ENCODE measurements around the gene CFAP410.

CFAP410 gene

DNA sequence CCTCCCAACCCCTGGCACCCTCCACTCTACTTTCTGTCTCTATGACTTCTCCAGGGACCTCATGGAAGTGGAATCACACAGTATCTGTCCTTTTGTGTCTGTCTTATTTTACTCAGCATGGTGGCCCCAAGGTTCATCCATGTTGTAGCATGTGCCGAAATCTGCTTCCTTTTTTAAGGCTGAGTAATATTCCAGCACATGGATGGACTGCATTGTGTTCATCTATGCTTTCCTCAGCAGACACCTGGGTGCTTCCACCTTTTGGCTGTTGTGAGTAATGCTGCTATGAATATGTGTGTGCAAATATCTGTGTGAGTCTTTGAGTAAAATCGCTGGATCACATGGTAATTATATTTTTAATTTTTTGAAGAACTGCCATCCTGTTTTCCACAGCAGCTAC, 40.9 kb downstream of the CFAP410 start:
- no peak for DNase-seq (ENCODE audit: low spot score)

DNA sequence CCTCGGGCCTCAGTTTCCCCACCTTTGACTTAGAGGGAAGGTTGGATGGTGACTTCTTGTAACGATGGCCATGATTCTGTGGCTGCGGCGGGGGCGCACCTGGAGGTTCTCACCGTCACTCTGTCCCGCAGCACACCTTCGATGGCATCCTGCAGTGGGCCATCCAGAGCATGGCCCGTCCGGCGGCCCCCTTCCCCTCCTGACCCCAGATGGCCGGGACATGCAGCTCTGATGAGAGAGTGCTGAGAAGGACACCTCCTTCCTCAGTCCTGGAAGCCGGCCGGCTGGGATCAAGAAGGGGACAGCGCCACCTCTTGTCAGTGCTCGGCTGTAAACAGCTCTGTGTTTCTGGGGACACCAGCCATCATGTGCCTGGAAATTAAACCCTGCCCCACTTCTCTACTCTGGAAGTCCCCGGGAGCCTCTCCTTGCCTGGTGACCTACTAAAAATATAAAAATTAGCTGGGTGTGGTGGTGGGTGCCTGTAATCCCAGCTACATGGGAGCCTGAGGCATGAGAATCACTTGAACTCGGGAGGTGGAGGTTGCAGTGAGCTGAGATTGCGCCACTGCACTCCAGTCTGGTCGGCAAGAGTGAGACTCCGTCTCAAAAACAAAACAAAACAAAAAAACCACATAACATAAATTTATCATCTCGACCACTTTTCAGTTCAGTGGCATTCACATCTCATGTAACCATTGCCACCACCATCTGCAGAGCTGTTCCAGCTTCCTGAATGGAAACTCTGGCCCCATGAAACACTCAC, 41.5 kb downstream of the CFAP410 start:
- DNase-seq (ENCODE audit: low spot score): peak; percentile 94

DNA sequence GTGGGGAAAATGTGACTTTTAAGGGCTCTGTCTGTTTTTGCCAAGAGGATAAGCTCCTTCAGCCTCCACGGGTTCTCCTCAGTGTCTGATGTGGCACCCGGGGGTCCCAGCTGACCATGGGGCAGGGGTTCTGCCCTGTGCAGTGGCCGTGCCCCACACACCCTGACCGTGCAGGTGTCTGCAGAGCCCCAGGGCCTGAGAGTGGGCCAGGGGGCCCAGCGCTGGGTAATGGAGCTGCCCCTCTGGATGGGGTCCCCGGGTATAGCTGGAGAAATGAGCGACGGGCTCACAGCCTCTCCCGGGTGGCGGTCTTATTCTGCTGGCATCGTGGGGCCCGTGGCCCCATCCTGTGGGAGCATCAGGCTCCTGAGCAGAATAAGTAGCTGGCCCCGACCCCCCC, 42.3 kb downstream of the CFAP410 start:
- DNase-seq (ENCODE audit: low spot score): no peak

DNA sequence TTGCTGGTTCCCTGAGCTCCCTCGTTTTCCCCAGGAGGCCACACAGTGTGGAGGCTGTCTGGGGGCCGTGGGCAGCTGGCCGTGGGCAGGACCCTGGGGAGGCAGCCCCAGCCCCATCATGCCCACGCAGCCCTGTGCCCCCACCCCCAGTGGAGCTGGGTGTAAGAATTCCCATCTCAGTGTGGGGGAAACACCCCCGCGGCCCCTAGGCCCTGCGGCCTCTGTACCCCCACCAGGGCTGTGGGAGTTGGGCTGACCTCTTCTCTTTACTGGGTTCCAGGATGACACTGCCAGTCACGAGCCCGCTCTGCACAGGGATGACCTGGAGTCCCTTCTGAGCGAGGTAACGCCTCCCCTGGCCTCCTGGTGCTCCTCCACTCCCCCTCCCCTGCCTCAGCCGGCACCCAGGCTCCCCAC, 43.1 kb downstream of the CFAP410 start:
- no peak for DNase-seq (ENCODE audit: low spot score)

DNA sequence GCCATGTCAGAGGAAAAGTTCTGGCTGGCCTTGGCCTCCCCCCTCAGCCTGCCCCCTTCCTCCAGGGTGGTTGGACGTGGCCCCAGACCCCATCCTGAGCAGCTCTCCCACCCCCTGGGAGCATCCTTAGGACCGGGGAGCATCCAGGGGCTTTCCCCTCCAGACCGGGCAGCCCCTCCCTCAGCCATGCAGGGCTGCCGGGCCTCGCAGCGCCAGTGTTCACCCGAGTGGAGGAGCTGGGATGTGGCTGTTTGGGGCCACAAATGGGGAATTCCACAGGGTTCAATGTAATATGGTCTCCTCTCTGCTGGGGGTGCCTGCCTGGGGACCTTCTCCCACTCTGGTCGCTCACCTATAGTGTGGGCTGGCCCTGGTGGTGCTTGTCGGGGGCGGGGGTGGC, 43.5 kb downstream of the CFAP410 start:
- DNase-seq (ENCODE audit: low spot score): no peak

DNA sequence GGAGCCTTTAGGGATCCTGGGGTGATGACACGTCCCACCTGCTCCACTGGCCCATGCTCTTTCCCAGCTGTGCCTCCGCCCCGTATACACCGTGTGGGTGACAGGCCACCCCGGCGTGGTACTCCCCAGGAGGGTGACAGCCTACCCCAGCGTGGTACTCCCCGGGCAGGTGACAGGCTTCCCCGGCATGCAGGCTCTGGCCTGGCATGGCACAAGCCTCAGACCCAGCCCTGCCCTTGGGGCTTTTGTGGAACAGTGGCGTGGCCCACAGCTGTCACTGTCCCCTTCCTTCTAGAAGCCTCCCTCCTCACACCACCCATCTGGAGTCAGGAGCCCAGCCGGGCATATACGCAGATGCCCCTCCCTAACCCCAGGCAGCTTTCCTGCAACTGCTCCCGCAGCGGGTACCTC, 44.0 kb downstream of the CFAP410 start:
- DNase-seq (ENCODE audit: low spot score): no peak

DNA sequence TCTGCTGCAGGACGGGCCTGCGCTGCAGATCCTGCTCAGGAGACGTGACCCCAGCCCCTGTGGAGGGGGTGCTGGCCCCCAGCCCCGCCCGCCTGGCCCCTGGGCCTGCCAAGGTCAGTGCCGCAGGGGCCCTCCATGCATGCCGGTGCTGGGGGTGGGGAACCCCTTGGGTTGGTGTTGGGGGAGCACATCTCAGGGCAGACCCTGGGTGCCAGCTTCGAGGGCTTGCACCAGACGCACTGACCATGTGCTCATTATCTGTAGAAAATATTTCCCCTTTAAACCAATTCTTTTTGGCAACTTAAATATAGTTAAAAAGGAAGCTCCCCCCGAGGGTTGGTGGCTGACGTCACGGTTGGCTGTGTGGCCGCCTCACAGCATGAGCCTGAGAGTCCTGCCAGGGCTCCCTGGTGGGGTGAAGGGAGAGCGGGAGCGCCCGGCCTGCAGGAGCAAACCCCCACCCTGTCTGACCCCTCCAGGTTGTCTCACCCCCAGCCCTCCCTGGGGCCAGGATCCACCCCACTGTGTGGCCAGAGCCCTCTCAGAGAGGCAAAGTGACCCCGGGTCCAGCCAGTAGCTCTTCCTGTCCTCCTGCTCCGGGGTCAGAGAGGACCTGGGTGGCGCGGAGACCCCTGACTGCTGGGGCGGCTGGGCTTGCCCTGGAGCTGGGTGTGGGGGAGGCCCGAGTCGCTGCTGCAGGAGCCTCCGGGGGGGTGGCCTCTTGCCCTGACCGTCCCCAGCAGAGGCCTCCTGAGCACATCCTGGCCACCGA, 44.6 kb downstream of the CFAP410 start:
- peak; percentile 77 for DNase-seq (ENCODE audit: low spot score)

DNA sequence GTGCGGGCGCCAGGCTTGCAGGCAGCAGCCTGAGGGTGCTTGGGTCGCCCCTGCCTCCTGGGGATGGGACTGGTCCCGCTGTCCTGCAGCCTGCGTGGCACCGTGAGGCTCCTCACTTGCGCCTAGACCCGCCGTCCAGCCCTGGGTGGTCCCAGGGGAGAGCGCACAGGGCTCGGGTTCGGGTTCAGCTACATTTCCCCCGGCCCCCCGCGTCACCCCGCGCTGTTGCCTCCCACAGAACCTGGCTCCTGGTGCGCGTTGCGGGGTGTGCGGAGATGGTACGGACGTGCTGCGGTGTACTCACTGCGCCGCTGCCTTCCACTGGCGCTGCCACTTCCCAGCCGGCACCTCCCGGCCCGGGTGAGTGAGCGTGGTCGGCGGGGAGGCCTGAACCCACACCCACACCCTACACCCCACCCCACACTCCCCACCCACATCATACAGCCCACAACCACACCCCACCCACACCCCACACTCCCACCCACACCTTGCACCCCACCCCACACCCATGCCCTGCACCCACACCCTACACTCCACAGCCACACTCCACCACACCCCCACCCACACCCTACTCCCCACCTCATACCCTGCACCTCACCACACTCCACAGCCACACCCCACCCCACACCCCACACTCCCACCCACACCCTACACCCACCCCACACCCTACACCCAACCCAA, 45.5 kb downstream of the CFAP410 start:
- DNase-seq (ENCODE audit: low spot score): no peak

DNA sequence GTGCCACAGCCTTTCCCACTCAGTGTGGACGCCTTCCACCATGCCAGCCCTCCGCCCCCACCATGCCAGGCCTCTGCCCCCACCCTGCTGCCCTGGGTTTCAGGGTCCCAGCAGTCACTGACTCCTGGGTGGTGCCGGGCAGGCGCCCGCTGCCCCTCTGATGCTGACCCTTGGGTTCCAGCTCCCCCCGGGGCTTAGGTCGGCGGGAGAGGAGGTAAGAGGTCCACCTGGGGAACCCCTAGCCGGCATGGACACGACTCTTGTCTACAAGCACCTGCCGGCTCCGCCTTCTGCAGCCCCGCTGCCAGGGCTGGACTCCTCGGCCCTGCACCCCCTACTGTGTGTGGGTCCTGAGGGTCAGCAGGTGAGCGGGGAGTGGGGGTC, 46.4 kb downstream of the CFAP410 start:
- no peak for DNase-seq (ENCODE audit: low spot score)

DNA sequence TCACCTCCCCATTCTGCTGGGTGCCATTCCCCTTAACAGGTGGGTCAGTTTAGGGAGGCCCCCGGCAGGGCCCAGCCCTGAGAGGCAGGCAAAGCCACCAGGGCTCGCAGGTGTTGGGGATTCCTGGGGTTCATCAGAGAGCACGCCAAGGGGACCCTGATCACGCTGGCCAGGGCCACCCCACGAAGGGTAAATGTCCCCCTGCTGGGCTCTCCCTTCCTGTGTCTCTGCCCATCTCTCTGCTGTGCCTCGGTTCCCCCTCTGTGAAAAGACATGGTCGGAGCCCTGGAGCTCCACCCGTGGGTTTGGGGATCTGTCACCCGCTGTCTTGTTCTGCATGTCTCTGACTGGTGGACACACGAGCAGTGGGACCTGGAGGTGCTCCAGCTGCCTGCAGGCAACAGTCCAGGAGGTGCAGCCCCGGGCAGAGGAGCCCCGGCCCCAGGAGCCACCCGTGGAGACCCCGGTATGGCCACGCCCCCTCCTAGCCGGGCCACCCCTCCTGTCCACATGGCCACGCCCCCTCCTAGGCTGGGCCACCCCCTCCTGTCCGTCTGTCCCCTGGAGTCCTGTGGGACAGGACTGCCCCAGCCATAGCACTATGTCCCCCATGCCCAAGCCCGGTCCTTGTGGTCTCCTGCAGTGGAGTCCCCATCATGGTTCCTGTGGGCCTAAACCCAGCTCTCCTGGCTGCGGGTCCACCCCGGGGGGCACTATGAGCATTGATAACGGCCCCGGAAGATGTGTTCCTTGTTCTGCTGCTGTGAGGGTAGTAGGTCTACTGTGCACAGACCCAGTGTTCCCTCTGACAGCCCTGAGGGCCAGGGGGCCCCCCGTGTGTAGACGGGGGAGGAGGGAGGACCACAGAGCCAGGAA, 47.0 kb downstream of the CFAP410 start:
- DNase-seq (ENCODE audit: low spot score): no peak

DNA sequence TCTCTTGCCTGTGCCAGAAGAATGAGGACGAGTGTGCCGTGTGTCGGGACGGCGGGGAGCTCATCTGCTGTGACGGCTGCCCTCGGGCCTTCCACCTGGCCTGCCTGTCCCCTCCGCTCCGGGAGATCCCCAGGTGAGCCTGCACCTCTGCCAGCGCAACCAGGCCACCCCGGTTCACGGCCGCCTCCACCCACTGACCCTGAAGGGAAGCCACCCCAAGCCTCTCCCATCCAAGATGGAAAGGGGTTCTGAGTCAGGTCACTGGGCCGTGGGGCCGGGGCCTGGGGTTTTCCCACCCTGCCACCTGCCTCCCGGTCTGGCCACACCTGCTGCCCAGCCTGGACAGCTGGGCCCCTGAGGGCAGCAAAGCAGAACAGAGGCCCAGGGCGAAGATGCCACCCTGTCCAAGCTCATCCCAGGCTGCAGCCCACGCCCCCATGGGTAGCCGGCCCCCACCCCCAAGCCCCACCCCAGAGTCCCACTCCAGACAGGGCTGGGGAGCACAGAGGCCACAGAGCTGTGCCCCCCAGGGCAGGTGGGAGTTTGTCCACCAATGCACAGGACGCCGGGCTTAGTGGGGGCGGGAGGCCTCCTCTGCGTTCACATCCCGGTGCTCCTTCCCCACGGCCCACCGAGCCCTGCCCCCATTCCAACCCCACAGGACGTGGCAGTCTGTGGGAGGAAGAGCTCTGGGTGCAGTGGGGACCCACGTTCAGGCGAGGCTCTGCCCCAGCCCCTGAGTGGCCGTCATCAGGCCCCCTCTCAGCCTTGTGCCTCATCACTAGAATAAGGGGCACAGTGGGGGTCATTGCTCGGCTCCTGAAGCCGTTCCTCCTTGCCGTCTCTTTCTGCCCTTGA, 47.9 kb downstream of the CFAP410 start:
- no peak for DNase-seq (ENCODE audit: low spot score)

DNA sequence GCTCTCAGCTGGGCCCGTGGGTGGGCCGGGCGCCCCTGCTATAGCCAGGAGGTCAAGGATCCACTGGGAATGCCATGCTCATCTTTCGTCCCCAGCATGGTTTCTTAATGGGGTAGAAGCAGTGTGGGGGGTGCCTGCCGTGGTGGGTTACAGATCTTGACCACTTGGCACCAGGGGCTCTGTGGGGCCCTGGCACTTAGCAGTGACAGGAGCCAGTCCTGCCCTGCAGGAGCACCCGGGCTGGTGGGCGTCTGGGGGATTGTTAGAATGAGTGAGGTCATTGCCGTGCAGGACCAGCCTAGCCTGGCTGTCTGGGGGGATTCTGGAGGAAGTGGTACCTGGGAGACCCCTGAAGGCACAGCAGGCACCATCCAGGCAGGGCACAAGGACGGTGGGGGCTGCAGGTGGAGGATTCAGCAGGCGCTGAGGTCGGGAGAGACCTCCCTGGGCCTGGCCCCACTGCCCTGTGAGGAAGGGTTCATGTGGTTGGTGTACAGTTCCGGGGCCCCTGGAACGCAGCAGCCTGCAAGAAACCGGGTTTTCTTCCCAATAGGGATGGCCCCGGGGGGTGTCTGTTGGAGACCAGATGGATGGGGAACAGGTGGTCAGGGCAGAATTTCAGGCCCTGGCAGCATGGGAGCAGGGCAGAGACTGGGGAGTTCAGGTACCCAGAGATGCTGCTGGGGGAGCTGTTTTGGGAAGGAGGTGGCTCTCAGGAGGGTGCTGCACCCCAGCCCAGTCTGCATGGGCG, 48.7 kb downstream of the CFAP410 start:
- no peak for DNase-seq (ENCODE audit: low spot score)

DNA sequence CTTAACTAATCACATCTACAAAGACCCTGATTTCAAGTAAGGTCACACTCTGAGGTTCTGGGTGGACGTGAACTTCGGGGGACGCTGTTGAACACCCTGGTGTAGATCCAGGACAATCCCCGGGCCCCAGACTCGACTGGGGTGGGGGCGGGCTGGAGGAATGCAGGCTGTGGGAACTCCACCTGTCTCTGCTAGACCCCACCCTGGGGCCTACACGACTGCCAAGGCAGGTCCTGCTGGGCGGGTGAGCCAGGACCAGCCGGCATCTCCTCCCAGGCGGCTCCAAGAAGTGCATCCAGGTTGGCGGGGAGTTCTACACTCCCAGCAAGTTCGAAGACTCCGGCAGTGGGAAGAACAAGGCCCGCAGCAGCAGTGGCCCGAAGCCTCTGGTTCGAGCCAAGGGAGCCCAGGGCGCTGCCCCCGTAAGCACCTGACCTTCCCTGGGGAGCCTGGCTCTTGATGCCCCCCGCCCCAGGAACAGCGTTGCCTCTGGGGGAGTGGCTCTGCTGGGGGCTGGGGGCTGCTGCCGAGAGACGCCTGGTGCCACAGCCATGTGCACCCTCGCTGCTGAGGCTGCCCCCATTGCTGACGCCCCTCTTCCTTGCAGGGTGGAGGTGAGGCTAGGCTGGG, 49.7 kb downstream of the CFAP410 start:
- no peak for DNase-seq (ENCODE audit: low spot score)

DNA sequence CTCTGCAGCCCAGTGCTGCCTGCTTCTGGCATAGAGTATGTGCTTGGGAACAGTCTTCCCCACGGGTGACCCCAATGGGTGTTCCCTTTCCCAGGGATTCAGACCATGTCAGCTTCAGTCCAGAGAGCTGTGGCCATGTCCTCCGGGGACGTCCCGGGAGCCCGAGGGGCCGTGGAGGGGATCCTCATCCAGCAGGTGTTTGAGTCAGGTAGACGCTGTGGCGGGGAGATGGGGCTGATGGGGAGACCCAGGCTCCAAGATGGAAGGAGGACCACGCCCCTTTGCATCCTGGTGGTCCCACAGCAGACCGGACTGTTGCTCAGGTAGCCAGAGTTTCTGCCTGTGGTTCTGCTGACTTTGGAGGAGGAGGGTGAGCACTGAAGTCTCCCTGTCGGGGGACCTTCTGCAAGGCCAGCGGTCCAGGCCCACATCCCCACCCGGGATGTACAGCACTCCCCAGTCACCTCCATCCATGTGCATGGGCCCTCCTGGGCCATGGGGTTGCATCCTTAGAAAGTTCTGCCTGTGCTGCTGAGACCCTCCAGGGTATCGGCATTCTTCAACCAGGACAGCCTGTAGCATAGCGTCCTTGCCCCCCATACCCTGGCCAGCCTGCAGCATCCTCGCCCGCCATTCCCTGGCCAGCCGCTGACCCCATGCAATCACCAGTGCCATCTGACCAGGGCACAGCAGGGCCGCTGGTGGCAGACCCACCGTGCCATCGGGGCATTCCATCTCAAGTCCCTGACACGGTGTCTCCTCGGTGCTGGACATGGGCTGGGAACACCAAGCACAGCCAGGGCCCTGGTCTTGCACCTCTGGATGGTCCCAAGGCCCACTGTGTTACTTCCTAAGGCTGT, 50.7 kb downstream of the CFAP410 start:
- DNase-seq (ENCODE audit: low spot score): no peak

DNA sequence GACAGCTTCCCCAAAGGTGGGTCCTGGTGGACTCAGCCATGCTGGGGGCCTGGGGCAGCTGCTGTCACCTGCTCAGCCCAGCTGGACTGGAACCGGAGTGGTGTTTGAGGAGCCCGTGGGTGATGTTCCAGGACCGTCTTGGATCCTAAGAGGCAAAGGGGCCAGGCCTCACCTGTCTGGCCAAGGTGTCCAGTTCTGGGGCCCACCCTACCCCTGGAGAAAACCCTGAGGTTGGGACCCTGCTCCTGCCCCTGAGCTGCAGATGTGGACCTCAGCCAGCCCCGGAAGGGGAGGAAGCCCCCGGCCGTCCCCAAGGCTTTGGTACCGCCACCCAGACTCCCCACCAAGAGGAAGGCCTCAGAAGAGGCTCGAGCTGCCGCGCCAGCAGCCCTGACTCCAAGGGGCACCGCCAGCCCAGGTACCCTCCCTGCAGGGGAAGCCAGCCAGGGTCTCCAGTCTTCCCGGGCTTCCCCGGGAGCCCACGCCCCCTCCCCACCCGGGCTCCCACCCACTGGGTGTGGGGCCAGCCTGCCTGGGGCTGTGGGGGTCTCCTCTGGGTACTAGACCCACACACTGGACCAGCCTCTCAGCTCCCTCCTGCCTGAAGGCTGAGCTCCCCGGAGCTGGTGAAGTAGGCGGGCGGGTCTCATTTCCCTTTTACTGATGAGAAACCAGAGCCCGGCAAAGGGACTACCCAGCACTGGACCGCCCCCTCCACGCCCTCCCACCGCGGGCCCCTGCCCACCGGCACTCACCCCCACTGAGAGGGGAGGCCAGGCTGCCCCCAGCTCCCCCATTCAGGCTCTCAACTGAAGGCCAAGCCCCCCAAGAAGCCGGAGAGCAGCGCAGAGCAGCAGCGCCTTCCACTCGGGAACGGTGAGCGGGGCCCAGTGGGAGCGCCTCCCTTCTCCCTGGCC, 52.2 kb downstream of the CFAP410 start:
- no peak for DNase-seq (ENCODE audit: low spot score)

DNA sequence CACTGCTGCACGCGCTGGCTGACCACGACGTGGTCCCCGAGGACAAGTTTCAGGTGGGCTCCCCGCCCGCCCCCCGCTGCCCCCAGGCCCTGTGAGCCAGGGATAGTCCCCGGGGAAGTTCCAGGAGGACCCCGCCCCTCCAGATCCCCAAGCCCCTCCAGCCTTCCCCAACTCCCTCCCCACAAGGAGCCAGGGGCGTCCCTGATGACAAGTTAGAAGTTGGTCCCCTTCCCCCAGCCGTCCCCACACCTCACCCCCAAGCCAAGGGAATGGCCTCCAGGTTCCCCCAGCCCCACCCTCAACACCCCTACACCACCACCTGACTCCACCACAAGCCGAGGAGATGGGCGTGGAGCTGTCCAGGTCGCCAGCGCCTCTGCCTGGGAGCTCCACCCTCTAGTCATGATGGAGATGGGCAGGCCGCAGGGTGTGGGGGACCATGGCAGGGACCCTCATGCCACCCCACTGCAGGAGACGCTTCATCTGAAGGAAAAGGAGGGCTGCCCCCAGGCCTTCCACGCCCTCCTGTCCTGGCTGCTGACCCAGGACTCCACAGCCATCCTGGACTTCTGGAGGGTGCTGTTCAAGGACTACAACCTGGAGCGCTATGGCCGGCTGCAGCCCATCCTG, 53.0 kb downstream of the CFAP410 start:
- no peak for DNase-seq (ENCODE audit: low spot score)

Data from AG08396 (cell line).